Activated CD8-positive, alpha-beta T cell treated with anti-CD3 and anti-CD28 coated beads, Interleukin-2, amount 10 ng/mL, durations not matched to agents 7 days and 5 days (primary cell): ENCODE data around the gene TMEM222. TPM values are rescaled to one million over a fixed set of nuclear protein-coding genes. Genes with fewer than 3 reads are reported as not detected.
"Not testable (repeated sequence)": the region's sequence is repeated elsewhere in the genome, so short reads cannot be mapped to it uniquely, and the experiment has no call there.

Experiments
- ATAC-seq: fragments of 150-1000 bp; cut with Tn5 transposase; one replicate; pipeline ENCODE4 v1.10.0; 2021; ENCODE audit warnings: moderate library complexity
- CTCF ChIA-PET: fragments of 350-600 bp; sonication (Branson Sonifier 250); formaldehyde crosslinking; loops from one replicate; lab custom pipeline; 2021; ENCODE audit warnings: antibody characterized with exemption; lab: Charles Lee
- POLR2A ChIA-PET: fragments of 350-600 bp; sonication (Branson Sonifier 250); formaldehyde crosslinking; loops from one replicate; lab custom pipeline; 2021; ENCODE audit warnings: antibody characterized with exemption; lab: Charles Lee
- DNase-seq: peaks from one replicate; pipeline ENCODE4 v3.0.0-alpha.2; 2020
- H3K27ac Mint-ChIP-seq: one replicate; pipeline ENCODE4 v1.8.0; 2021; ENCODE audit warnings: mild to moderate bottlenecking, mixed read lengths
- H3K27me3 Mint-ChIP-seq: one replicate; pipeline ENCODE4 v1.8.0; 2021; ENCODE audit warnings: low read depth, mixed read lengths
- H3K36me3 Mint-ChIP-seq: one replicate; pipeline ENCODE4 v1.8.0; 2021; ENCODE audit warnings: low read depth, mixed read lengths
- H3K4me1 Mint-ChIP-seq: one replicate; pipeline ENCODE4 v1.8.0; 2021; ENCODE audit warnings: low read depth, mixed read lengths
- H3K4me3 Mint-ChIP-seq: one replicate; pipeline ENCODE4 v1.8.0; 2021; ENCODE audit warnings: mild to moderate bottlenecking, mixed read lengths
- H3K9me3 Mint-ChIP-seq: one replicate; pipeline ENCODE4 v1.8.0; 2022; ENCODE audit warnings: mixed read lengths; ENCODE audit not compliant: insufficient read depth
- total RNA-seq, 2 experiments: library from RNA; stranded (reverse); gene quantifications; one replicate each; pipeline ENCODE4 v1.2.3, GENCODE V29; 2021

TMEM222 gene
- 10 to 100 TPM; 35.2 to 38.5 TPM for total RNA-seq

GRCh38 chr1:27321813-27322568 lies at the start of gene TMEM222:
TSS of gene TMEM222 (plus strand) at chr1:27322163. CDS start at chr1:27322198, 35 bp downstream.
- peaks cover 23% of the 10 kb centered on the region for H3K36me3 Mint-ChIP-seq
- peak within 1 kb of the TSS; percentile 98 for H3K4me3 Mint-ChIP-seq
- no peaks in the 10 kb centered on the region for H3K9me3 Mint-ChIP-seq
- peak; percentile 97 for ATAC-seq
- POLR2A ChIA-PET: interaction anchor here (0.7 to 2.2 kb wide), 5 partner anchors 13 to 43 kb away, joined by 3 to 6 read pairs (median 5); partner anchors contain the start of gene SYTL1
- H3K27me3 Mint-ChIP-seq: peaks cover 4% of the 10 kb centered on the region
- DNase-seq: peak; percentile 97
- H3K27ac Mint-ChIP-seq: peak within 1 kb of the TSS; percentile 97
- peaks cover 37% of the 10 kb centered on the region for H3K4me1 Mint-ChIP-seq
- CTCF ChIA-PET: interaction anchor here (0.8 to 2.9 kb wide), 9 partner anchors 11 to 285 kb away, joined by 3 to 40 read pairs (median 5); partner anchors contain the start of genes MAP3K6 and SYTL1

- ChIA-PET POLR2A (no interaction called here), CTCF (no interaction called here)
- ATAC-seq (no peak), DNase-seq (no peak)
- no peaks in the 10 kb centered on the region for H3K9me3 Mint-ChIP-seq
- no peak overlapping the region for H3K27ac Mint-ChIP-seq
- no peak overlapping the region for H3K4me3 Mint-ChIP-seq
- H3K4me1 Mint-ChIP-seq: no peaks in the 10 kb centered on the region
- no peaks in the 10 kb centered on the region for H3K27me3 Mint-ChIP-seq
- peaks cover 10% of the 10 kb centered on the region for H3K36me3 Mint-ChIP-seq
These were observed 47.8 kb upstream of the TMEM222 start for GRCh38 chr1:27274204-27274603.

GRCh38 chr1:27275696-27276095 lies 46.3 kb upstream of the TMEM222 start:
- ATAC-seq (no peak), DNase-seq (no peak)
- CTCF ChIA-PET: interaction anchor here (0.6 kb wide), 1 partner anchor 12 kb away, joined by 3 read pairs; no protein-coding TSS in a partner anchor
- Mint-ChIP-seq H3K36me3 (peaks cover 8% of the 10 kb centered on the region), H3K9me3 (no peaks in the 10 kb centered on the region), H3K4me1 (no peaks in the 10 kb centered on the region), H3K4me3 (no peak overlapping the region), H3K27me3 (no peaks in the 10 kb centered on the region), H3K27ac (no peak overlapping the region)
- POLR2A ChIA-PET: no interaction called here

GRCh38 chr1:27284425-27285273 lies 37.3 kb upstream of the TMEM222 start:
- H3K27me3 Mint-ChIP-seq: no peaks in the 10 kb centered on the region
- DNase-seq (peak; percentile 93), ATAC-seq (peak; percentile 98)
- no peak overlapping the region for H3K27ac Mint-ChIP-seq
- H3K4me1 Mint-ChIP-seq: peaks cover 6% of the 10 kb centered on the region
- H3K4me3 Mint-ChIP-seq: no peak overlapping the region
- POLR2A ChIA-PET: no interaction called here
- CTCF ChIA-PET: interaction anchor here (0.7 to 7.1 kb wide), 35 partner anchors 10 to 286 kb away, joined by 3 to 99 read pairs (median 4); partner anchors contain the start of gene SLC9A1
- no peaks in the 10 kb centered on the region for H3K9me3 Mint-ChIP-seq
- peaks cover 12% of the 10 kb centered on the region for H3K36me3 Mint-ChIP-seq

- H3K36me3 Mint-ChIP-seq: peaks cover 12% of the 10 kb centered on the region
These were observed 36.7 kb upstream of the TMEM222 start for GRCh38 chr1:27285274-27285660.

GRCh38 chr1:27285821-27286220 lies 36.1 kb upstream of the TMEM222 start:
- not testable (repeated sequence) for H3K4me3 Mint-ChIP-seq, H3K27ac Mint-ChIP-seq, H3K9me3 Mint-ChIP-seq, ATAC-seq, DNase-seq, H3K4me1 Mint-ChIP-seq, H3K27me3 Mint-ChIP-seq
- CTCF ChIA-PET: interaction anchor here (0.9 to 7.1 kb wide), 8 partner anchors 11 to 241 kb away, joined by 3 to 99 read pairs (median 5); partner anchors contain the start of gene WDTC1
- peaks cover 12% of the 10 kb centered on the region for H3K36me3 Mint-ChIP-seq
- POLR2A ChIA-PET: interaction anchor here (1.0 kb wide), 1 partner anchor 185 kb away, joined by 3 read pairs; no protein-coding TSS in a partner anchor

More at GRCh38 chr1:27285274-27285660, 36.7 kb upstream of the TMEM222 start:
- ChIA-PET POLR2A (interaction anchor here (1.0 kb wide), 1 partner anchor 185 kb away, joined by 3 read pairs; no protein-coding TSS in a partner anchor), CTCF (interaction anchor here (0.9 to 7.1 kb wide), 7 partner anchors 12 to 240 kb away, joined by 3 to 99 read pairs (median 6); no protein-coding TSS in a partner anchor)
- peaks cover 6% of the 10 kb centered on the region for H3K4me1 Mint-ChIP-seq
- no peak for ATAC-seq
- no peak overlapping the region for H3K27ac Mint-ChIP-seq
- DNase-seq: no peak
- no peak overlapping the region for H3K4me3 Mint-ChIP-seq
- no peaks in the 10 kb centered on the region for H3K9me3 Mint-ChIP-seq
- H3K27me3 Mint-ChIP-seq: no peaks in the 10 kb centered on the region

GRCh38 chr1:27289125-27289524 lies 32.8 kb upstream of the TMEM222 start:
- CTCF ChIA-PET, H3K4me1 Mint-ChIP-seq, POLR2A ChIA-PET, H3K27me3 Mint-ChIP-seq, ATAC-seq, H3K9me3 Mint-ChIP-seq, DNase-seq, H3K4me3 Mint-ChIP-seq, H3K27ac Mint-ChIP-seq: not testable (repeated sequence)
- peaks cover 10% of the 10 kb centered on the region for H3K36me3 Mint-ChIP-seq

- no peaks in the 10 kb centered on the region for H3K27me3 Mint-ChIP-seq
- H3K27ac Mint-ChIP-seq: no peak overlapping the region
- H3K9me3 Mint-ChIP-seq: no peaks in the 10 kb centered on the region
- ChIA-PET POLR2A (no interaction called here), CTCF (interaction anchor here (0.8 to 1.7 kb wide), 3 partner anchors 9 to 372 kb away, joined by 3 to 6 read pairs (median 3); no protein-coding TSS in a partner anchor)
- no peak for DNase-seq
- peaks cover 10% of the 10 kb centered on the region for H3K36me3 Mint-ChIP-seq
- no peaks in the 10 kb centered on the region for H3K4me1 Mint-ChIP-seq
- no peak overlapping the region for H3K4me3 Mint-ChIP-seq
- ATAC-seq: no peak
These were observed 31.4 kb upstream of the TMEM222 start for GRCh38 chr1:27290581-27290980.

- Mint-ChIP-seq H3K36me3 (peaks cover 10% of the 10 kb centered on the region), H3K4me3 (no peak overlapping the region), H3K9me3 (no peaks in the 10 kb centered on the region), H3K4me1 (peaks cover 9% of the 10 kb centered on the region), H3K27me3 (no peaks in the 10 kb centered on the region), H3K27ac (no peak overlapping the region)
- no peak for ATAC-seq
- CTCF ChIA-PET: interaction anchor here (1.3 kb wide), 1 partner anchor 377 kb away, joined by 3 read pairs; no protein-coding TSS in a partner anchor
- no peak for DNase-seq
- POLR2A ChIA-PET: no interaction called here
These were observed 29.9 kb upstream of the TMEM222 start for GRCh38 chr1:27292106-27292505.

- POLR2A ChIA-PET: interaction anchor here (0.6 kb wide), 1 partner anchor 95 kb away, joined by 4 read pairs; no protein-coding TSS in a partner anchor
- Mint-ChIP-seq H3K27ac (no peak overlapping the region), H3K36me3 (peaks cover 4% of the 10 kb centered on the region), H3K4me3 (no peak overlapping the region), H3K4me1 (peaks cover 9% of the 10 kb centered on the region), H3K27me3 (no peaks in the 10 kb centered on the region), H3K9me3 (no peaks in the 10 kb centered on the region)
- no peak for ATAC-seq
- CTCF ChIA-PET: interaction anchor here (0.7 to 10.6 kb wide), 12 partner anchors 8 to 313 kb away, joined by 3 to 266 read pairs (median 10); no protein-coding TSS in a partner anchor
- DNase-seq: no peak
These were observed 28.0 kb upstream of the TMEM222 start for GRCh38 chr1:27293915-27294314.

GRCh38 chr1:27296773-27297291 lies 25.1 kb upstream of the TMEM222 start:
- H3K9me3 Mint-ChIP-seq: no peaks in the 10 kb centered on the region
- DNase-seq (peak; percentile 77), ATAC-seq (peak; percentile 79)
- H3K27ac Mint-ChIP-seq: no peak overlapping the region
- H3K4me3 Mint-ChIP-seq: no peak overlapping the region
- H3K27me3 Mint-ChIP-seq: no peaks in the 10 kb centered on the region
- ChIA-PET CTCF (interaction anchor here (0.6 to 10.6 kb wide), 76 partner anchors 9 to 509 kb away, joined by 3 to 266 read pairs (median 5); partner anchors contain the start of genes AHDC1, CD164L2, SLC9A1 and WDTC1), POLR2A (interaction anchor here (0.6 to 0.9 kb wide), 3 partner anchors 60 to 343 kb away, joined by 3 to 5 read pairs (median 5); no protein-coding TSS in a partner anchor)
- H3K4me1 Mint-ChIP-seq: peaks cover 9% of the 10 kb centered on the region
- H3K36me3 Mint-ChIP-seq: peaks cover 4% of the 10 kb centered on the region
